HG03097 (cell line): ENCODE results near the gene NOSTRIN.
"Not testable (repeated sequence)": the region's sequence is repeated elsewhere in the genome, so short reads cannot be mapped to it uniquely, and the experiment has no call there.

ENCODE experiments used
- ATAC-seq: cut with Tn5 transposase; IDR thresholded peaks from one replicate; pipeline ENCODE4 v1.9.1; 2021; ENCODE audit not compliant: unreplicated experiment, low FRiP score

Gene NOSTRIN

DNA sequence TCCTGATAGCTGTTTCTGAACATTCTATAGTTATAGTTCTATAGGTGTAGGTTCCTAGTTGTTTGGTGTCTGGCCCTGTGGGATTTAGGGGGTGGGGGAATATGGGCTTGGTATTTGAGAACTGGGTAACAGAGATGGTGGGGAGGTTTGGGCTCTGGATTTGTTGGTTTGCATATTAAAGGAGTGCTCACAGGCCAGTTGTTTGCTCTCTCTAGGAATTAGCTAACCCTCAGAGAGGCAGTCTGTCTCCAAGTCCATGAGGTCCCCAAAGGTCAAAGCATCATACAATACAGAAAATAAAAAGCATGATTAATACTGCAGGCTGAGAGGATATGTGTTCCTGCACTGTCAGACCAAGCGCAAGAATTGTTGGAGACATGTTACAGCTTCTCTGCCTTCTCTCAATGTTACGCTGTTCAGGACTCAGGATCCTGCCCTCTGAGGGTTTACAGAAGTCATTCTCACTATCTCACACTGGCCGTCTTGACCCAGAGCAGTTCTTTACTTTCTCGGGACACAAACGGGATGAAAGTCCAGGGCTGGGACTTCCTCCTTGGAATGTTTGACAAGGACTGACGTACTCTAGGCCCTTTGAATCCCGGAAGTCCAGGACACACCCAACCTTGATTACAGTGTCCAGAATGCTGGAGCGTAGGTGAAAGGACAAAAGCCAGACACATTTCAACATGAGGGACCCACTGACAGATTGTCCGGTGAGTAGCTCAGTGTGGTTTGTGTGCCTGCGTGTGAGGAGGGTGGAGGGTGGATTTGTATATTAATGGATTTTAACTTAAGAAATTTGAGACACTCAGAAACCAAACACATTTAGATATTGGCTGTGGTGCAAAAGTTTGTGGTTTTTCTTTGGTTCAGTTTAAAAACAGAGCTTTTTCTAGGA is at the start of gene NOSTRIN:
Gene NOSTRIN (plus strand): TSS at position 677 of the 898 bp plus-strand sequence. CDS start 10 bp downstream, at position 687.
- ATAC-seq: no peak

GRCh38 chr2:168753765-168754329 is 48.6 kb upstream of the NOSTRIN start:
- no peak for ATAC-seq

DNA sequence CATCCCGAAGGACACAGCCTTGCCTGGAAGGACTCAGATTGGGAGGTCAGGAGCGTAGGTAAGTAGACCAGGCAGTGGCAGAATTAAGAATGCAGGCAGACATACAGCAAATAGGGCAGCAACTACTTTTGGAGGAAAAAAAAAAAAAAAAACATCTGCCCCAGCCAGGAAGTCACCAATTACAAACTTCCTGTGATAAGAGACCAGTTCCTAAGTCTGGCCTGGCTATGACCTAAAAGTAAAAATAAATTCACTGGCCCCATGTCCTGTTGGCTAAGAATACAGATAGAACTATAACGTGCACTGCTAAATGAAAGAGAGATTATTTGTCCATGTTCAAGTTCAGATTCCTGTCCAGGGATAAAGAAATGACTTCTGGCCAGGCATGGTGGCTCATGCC is 45.2 kb upstream of the NOSTRIN start:
- no peak for ATAC-seq

- ATAC-seq: peak; percentile 64
Observed at GRCh38 chr2:168758970-168759820, 43.2 kb upstream of the NOSTRIN start.

DNA sequence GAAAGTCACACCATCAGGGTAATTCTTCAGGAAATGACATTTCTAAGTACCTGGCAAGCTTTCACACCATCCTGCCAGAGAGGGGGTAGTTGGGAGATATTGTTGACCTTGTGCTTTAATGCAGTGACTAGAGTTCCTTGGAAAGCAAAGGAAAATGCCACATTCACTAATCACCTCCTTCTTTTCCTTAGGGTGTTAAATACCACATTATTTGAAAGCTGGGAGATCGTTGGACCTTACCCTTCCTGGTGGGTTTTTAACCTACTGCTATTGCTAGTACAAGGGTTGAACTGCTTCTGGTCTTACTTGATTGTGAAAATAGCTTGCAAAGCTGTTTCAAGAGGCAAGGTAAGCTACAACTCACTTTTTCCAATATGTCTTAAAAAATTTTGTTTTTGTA is 37.0 kb upstream of the NOSTRIN start:
- no peak for ATAC-seq

GRCh38 chr2:168766600-168766999 is 35.8 kb upstream of the NOSTRIN start:
- no peak for ATAC-seq

DNA sequence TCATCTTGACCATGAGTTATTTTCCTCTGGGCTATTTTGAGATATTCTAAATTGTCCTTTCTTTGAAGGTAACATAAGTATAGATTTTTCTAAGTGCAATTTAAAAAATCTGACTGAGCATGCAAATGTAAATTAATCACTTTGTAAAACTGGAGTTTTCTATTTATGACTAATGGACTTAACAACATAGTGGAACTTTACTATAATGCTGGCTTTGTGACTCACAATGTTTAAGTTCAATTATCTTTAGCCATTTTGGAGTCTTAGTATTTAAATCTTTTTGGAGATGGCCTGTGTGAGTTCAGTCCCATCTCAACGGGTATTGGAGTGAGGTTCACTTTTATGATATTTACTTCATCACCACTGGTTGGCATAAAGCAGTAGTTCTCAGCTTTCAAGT is 35.2 kb upstream of the NOSTRIN start:
- no peak for ATAC-seq

GRCh38 chr2:168768357-168768756 is 34.1 kb upstream of the NOSTRIN start:
- ATAC-seq: not testable (repeated sequence)

DNA sequence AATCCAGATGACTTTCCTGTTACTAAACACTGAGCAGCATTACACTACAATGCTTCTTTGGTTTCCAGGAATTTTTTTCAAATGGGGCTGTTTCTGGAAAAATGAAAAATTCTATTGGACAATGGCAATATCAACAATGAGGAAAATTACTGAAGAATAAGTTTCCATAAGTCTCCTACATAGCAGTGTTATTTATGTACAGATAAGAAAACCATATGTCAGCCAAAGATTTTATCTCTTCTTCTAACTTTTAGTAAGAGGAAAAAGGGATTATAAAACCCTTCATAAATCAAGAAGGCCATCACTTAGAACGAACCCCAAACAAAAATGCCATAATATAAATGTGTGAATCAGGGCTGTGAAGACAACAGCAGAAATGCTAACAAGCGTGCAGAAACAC is 31.6 kb upstream of the NOSTRIN start:
- no peak for ATAC-seq

DNA sequence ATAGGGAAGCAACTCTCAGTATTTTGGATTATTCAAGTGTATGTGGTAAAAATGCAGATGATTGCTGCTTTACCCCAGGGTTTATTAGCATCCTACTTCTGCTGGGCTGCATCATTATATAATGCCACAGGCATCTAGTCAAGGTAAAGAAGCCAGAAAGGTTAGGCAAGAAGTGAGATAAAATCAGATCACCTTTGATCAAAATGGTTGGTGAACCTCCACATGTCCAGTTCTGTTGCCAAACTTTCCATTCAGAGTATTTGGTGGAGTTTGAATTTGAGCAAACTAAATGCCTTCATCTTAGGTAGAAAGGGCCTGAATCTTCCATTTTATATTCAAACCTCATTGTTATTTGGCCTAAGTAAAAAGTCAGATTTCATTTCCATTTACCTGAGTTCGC is 29.7 kb upstream of the NOSTRIN start:
- ATAC-seq: no peak

DNA sequence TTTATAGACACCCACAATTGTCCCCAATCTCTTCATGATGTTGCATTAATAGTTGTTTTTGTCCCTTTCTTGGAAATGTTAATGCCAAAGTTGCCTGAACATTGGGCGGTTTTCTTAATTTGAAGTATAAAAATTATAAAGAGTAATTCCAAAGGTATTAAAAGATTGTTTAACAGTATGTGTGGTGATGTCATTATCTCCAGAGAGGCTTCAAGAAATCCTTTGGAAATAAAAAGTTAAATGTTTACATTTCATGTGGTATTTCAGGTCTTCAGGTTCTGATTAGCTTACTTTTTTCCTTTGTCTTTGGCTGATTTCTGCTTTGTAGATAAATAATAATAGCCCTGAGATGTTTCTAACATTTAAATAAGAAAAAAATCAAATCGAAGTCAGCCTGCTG is 29.3 kb upstream of the NOSTRIN start:
- ATAC-seq: no peak

DNA sequence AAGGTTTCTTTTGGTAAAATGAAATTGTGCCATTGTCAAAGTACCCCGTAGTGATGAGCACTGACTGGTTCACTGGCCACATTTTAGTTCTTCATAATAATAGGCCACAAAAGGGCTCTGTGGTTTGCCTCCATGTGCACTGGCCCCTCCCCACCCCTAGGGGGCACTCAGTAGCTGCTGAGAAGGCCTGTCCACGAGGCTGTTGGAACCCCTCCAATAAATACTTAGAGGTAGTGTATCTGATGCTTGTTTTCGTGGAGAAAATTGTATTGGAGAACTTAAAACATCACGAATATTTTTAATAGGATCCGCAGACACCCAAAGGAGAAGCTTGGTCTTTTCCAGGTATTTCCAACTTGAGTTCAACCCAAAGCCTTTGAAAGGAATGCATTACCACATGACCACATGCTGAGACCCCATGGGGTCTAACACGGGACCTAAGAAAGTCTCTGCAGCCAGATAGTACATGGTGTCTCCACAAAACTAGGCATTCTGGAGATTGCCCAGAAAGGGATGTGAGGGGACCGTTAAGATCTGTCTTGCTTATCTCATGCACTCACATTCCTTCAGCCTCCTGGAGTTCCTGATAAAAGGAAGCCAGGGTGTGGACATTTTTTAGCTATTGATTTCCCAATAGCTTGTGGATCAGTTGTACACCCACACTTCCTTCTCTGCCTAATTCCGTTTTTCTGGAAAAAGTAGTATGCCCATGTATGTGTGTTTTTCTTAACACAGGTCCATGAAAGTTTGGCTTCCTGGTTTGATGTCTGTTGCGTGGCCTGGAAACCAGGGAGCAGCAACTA is 28.5 kb upstream of the NOSTRIN start:
- no peak for ATAC-seq

DNA sequence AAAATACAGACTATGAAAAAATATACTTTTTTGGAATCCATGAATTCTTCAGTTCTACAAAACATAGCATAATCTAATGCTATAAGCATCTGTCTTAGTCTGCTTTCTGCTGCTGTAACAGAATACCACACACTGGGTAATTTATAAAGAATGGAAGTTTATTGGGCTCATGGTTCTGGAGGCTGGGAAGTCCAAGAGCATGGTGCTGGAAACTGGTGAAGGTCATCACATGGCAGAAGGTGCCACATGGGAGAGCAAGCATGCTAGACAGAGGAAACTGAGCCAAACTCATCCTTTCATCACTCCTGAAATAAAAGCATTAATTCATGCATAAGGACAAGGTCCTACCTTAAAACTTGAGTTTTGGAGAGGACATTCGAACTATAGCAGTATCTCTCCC is 26.6 kb upstream of the NOSTRIN start:
- ATAC-seq: no peak

- no peak for ATAC-seq
Observed at GRCh38 chr2:168780669-168781071, 21.8 kb upstream of the NOSTRIN start.

DNA sequence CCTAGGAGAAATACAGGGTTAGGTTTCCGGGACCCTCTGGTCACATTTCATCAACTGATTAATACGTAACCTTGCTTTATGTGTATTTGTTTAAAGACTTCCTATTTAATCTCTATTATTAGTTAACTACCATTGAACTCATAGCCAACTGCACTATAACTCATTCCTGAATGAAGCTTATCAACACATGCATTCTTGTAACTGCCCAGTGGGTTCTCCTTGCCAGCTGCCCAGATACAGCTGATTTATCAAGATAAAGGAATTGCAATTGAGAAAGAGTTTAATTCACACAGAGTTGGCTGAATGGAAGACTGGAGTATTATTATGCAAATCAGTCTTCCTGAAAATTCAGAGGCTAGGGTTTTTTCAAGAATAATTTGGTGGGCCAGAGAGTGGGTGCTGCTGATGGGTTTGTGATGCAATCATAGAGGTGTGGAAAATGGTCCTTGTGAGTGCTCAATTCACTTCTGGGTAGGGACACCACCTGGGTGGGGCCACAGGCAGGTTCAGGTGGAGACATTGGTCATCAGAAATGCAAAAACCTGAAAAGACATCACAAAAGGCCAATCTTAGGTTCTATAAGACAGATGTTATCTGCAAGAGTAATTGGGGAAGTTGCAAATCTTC is 21.1 kb upstream of the NOSTRIN start:
- ATAC-seq: no peak

GRCh38 chr2:168782271-168782670 is 20.2 kb upstream of the NOSTRIN start:
- ATAC-seq: no peak

- no peak for ATAC-seq
Observed at GRCh38 chr2:168784993-168785392, 17.4 kb upstream of the NOSTRIN start.

DNA sequence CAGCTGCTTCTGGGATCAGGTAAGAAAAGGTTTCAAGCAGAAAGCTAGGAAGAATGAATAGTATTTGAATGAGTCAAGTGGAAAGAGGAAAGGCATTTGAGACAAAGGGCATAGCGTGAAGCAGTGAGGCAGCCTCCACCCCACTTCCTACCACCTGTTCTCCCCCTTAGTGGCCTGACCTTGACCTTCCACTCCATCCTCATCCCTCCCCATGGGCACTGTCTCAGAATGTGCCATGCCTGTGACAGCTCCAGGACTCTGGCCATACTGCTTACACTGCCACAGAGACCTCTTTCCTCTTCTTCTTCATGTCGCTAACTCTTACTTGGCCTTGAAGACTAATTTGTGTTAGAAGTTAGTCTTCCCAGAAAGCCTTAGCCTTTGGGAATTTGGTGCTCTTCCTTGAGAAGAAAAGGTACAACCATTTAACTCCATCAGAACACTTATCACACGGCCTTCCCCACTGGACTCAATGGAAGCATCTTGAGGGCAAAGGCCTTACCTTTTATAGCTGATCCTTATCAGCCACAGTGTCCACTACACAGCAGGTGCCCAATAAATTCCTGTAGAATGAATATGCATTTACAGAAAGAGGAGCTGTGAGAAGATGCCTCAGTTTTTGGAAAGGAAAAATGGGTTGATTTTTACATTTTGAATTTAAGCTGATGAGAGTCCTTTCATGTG is 15.2 kb upstream of the NOSTRIN start:
- no peak for ATAC-seq

DNA sequence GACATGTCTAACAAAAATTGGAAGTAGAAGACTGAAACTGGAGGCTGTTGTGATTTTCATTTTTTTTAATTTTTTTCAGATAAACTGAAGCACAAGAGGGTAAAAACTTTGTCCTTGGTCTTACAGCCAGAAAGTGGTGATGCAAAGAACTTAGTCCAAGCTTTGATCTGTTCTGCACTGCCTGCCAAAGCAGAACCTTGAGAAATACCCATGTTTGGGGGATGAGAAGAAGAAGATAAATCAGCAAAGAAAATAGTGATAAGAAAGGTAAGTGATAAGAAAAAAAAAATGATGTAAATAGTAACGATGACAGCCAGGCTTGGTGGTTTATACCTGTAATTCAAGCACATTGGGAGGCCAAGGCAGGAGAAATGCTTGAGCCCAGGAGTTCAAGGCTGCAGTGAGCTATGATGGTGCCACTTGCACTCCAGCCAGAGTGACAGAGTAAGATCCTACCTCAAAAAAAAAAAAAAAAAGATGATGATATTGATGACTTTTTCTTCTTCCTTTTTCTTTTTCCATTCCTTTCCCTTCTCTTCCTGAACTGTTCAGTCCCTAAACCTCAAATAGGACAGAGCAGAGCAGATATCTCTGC is 14.6 kb upstream of the NOSTRIN start:
- ATAC-seq: no peak
